ENCODE data around the gene PTBP1. TPM values are rescaled to one million over a fixed set of nuclear protein-coding genes. Genes with fewer than 3 reads are reported as not detected.

The PTBP1 gene
- total and polyA plus RNA-seq, 2 donors (not counting 1 experiment from before 2014, with no cell fraction given): 74.6 to 83.1 TPM

- TF ChIP-seq EZH2 (IDR thresholded peaks at IDR 0.05; ENCODE audit: low read length, missing control alignments) (no peak), CTCF (conservative IDR thresholded peaks at IDR 0.05 in 1 of 2, IDR thresholded peaks at IDR 0.05 in 1 of 2; ENCODE audit: low read depth in 1 of 2, low read length in 2 of 2) (no peak)
- Histone ChIP-seq H3K4me3 (replicated peaks in 1 of 4; ENCODE audit: control extremely low read depth in 1 of 4, insufficient read depth in 1 of 4, low read depth in 3 of 4, low read length in 4 of 4) (no peak overlapping the region), H3K4me2 (ENCODE audit: extremely low read depth, insufficient read depth, low read length) (no peak overlapping the region), H2AFZ (ENCODE audit: low read length) (no peak overlapping the region), H4K20me1 (ENCODE audit: control insufficient read depth, extremely low read depth, insufficient read depth, low read length) (no peaks in the 10 kb centered on the region), H3K4me1 (ENCODE audit: control insufficient read depth, extremely low read depth, insufficient read depth, low read length) (peaks cover 4% of the 10 kb centered on the region), H3K79me2 (ENCODE audit: control insufficient read depth, insufficient read depth, low read length) (peaks cover 66% of the 10 kb centered on the region), H3K9me3 (ENCODE audit: control insufficient read depth, insufficient read depth, low read depth, low read length) (no peaks in the 10 kb centered on the region), H3K36me3 (ENCODE audit: control insufficient read depth, insufficient read depth, low read length) (peaks cover 63% of the 10 kb centered on the region), H3K9ac (ENCODE audit: insufficient read depth, low read length) (no peak overlapping the region), H3K27ac (ENCODE audit: insufficient read depth, low read length) (no peak overlapping the region), H3K27me3 (ENCODE audit: control insufficient read depth, insufficient read depth, low read length) (no peaks in the 10 kb centered on the region)
- no peak for DNase-seq (ENCODE audit: low read depth in 2 of 2)
These were observed 10.6 kb downstream of the PTBP1 start for GRCh38 chr19:807627-808422.

- H3K36me3 ChIP-seq (ENCODE audit: control insufficient read depth, insufficient read depth, low read length): peaks cover 62% of the 10 kb centered on the region
- no peaks in the 10 kb centered on the region for H3K4me1 ChIP-seq (ENCODE audit: control insufficient read depth, extremely low read depth, insufficient read depth, low read length)
- no peak overlapping the region for H2AFZ ChIP-seq (ENCODE audit: low read length)
- no peaks in the 10 kb centered on the region for H4K20me1 ChIP-seq (ENCODE audit: control insufficient read depth, extremely low read depth, insufficient read depth, low read length)
- no peak overlapping the region for H3K4me3 ChIP-seq (replicated peaks in 1 of 4; ENCODE audit: control extremely low read depth in 1 of 4, insufficient read depth in 1 of 4, low read depth in 3 of 4, low read length in 4 of 4)
- H3K79me2 ChIP-seq (ENCODE audit: control insufficient read depth, insufficient read depth, low read length): peaks cover 60% of the 10 kb centered on the region
- TF ChIP-seq EZH2 (IDR thresholded peaks at IDR 0.05; ENCODE audit: low read length, missing control alignments): no peak
- no peak for TF ChIP-seq CTCF (conservative IDR thresholded peaks at IDR 0.05 in 1 of 2, IDR thresholded peaks at IDR 0.05 in 1 of 2; ENCODE audit: low read depth in 1 of 2, low read length in 2 of 2)
- H3K4me2 ChIP-seq (ENCODE audit: extremely low read depth, insufficient read depth, low read length): no peak overlapping the region
- no peaks in the 10 kb centered on the region for H3K9me3 ChIP-seq (ENCODE audit: control insufficient read depth, insufficient read depth, low read depth, low read length)
- H3K27ac ChIP-seq (ENCODE audit: insufficient read depth, low read length): no peak overlapping the region
- DNase-seq (ENCODE audit: low read depth in 2 of 2): no peak
- no peaks in the 10 kb centered on the region for H3K27me3 ChIP-seq (ENCODE audit: control insufficient read depth, insufficient read depth, low read length)
- no peak overlapping the region for H3K9ac ChIP-seq (ENCODE audit: insufficient read depth, low read length)
These were observed 11.1 kb downstream of the PTBP1 start for GRCh38 chr19:808423-808775.

- peaks cover 52% of the 10 kb centered on the region for H3K36me3 ChIP-seq (ENCODE audit: control insufficient read depth, insufficient read depth, low read length)
- H3K4me3 ChIP-seq (replicated peaks in 1 of 4; ENCODE audit: control extremely low read depth in 1 of 4, insufficient read depth in 1 of 4, low read depth in 3 of 4, low read length in 4 of 4): no peak overlapping the region
- no peaks in the 10 kb centered on the region for H3K9me3 ChIP-seq (ENCODE audit: control insufficient read depth, insufficient read depth, low read depth, low read length)
- peaks cover 42% of the 10 kb centered on the region for H3K79me2 ChIP-seq (ENCODE audit: control insufficient read depth, insufficient read depth, low read length)
- H3K4me2 ChIP-seq (ENCODE audit: extremely low read depth, insufficient read depth, low read length): no peak overlapping the region
- no peaks in the 10 kb centered on the region for H3K27me3 ChIP-seq (ENCODE audit: control insufficient read depth, insufficient read depth, low read length)
- no peak overlapping the region for H3K27ac ChIP-seq (ENCODE audit: insufficient read depth, low read length)
- no peak for TF ChIP-seq CTCF (conservative IDR thresholded peaks at IDR 0.05 in 1 of 2, IDR thresholded peaks at IDR 0.05 in 1 of 2; ENCODE audit: low read depth in 1 of 2, low read length in 2 of 2)
- TF ChIP-seq EZH2 (IDR thresholded peaks at IDR 0.05; ENCODE audit: low read length, missing control alignments): no peak
- H3K4me1 ChIP-seq (ENCODE audit: control insufficient read depth, extremely low read depth, insufficient read depth, low read length): no peaks in the 10 kb centered on the region
- H4K20me1 ChIP-seq (ENCODE audit: control insufficient read depth, extremely low read depth, insufficient read depth, low read length): no peaks in the 10 kb centered on the region
- no peak for DNase-seq (ENCODE audit: low read depth in 2 of 2)
- no peak overlapping the region for H3K9ac ChIP-seq (ENCODE audit: insufficient read depth, low read length)
- no peak overlapping the region for H2AFZ ChIP-seq (ENCODE audit: low read length)
These were observed 13.0 kb downstream of the PTBP1 start for GRCh38 chr19:810077-810855.

Data from fibroblast of lung (primary cell).